Right lobe of liver (tissue), 4 donors: ENCODE measurements around the gene CLN3.
"Not testable (repeated sequence)": the region's sequence is repeated elsewhere in the genome, so short reads cannot be mapped to it uniquely, and the experiment has no call there.

ENCODE experiments used
- POLR2A ChIP-seq: fragments of 450-650 bp; IDR thresholded peaks from one replicate; pipeline ENCODE4 v1.6.1; 2017; ENCODE audit warnings: antibody characterized with exemption, mild to moderate bottlenecking
- TF ChIP-seq, protein P1 (sequence below), 4 donors: fragments of 200-600 bp in 3 of 4; fragments of 450-650 bp in 1 of 4; IDR thresholded peaks; one replicate each; pipeline versions ENCODE4 v1.5.1 to v1.8.0; 2016 to 2022; ENCODE audit warnings: antibody characterized with exemption in 4 of 4, mild to moderate bottlenecking in 2 of 4
- donor health status: DM: no; HTN: no; CAD: no.
- donor health status: DM: no; HTN: no; CAD: no.
- donor health status: DM: no; HTN: yes; CAD: no.

DNA sequence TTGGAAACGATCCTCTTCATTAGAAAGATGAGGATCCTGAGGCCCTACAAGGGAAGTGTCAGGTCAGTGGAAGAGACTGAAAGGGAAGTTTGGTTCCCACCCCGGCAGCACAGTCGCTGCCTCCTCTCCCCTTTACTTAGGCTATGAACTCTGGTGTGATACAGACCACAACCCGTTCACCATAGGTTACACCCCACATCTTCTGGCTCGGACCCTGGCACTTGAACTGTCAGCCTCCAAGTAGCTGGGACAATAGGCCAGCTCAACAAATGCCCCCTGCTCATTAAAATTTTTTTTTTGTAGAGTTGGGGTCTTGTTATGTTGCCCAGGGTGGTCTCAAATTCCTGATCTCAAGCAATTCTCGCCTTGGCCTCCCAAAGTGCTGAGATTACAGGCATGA, 47.9 kb downstream of the CLN3 start:
- TF ChIP-seq, protein P1, sequence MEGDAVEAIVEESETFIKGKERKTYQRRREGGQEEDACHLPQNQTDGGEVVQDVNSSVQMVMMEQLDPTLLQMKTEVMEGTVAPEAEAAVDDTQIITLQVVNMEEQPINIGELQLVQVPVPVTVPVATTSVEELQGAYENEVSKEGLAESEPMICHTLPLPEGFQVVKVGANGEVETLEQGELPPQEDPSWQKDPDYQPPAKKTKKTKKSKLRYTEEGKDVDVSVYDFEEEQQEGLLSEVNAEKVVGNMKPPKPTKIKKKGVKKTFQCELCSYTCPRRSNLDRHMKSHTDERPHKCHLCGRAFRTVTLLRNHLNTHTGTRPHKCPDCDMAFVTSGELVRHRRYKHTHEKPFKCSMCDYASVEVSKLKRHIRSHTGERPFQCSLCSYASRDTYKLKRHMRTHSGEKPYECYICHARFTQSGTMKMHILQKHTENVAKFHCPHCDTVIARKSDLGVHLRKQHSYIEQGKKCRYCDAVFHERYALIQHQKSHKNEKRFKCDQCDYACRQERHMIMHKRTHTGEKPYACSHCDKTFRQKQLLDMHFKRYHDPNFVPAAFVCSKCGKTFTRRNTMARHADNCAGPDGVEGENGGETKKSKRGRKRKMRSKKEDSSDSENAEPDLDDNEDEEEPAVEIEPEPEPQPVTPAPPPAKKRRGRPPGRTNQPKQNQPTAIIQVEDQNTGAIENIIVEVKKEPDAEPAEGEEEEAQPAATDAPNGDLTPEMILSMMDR (IDR thresholded peaks at IDR 0.05), result not testable (repeated sequence)
- not testable (repeated sequence) for TF ChIP-seq POLR2A
